Myometrial cell (primary cell): Measurements from ENCODE around the gene CLNK. TPM values are rescaled to one million over a fixed set of nuclear protein-coding genes. Genes with fewer than 3 reads are reported as not detected.

Source experiments
- total RNA-seq: library from RNA; depleted of rRNA; stranded (reverse); fragments of >200 nt; gene quantifications from 2 replicates; pipeline ENCODE4 v1.2.3, GENCODE V29; 2015

The CLNK gene
- total RNA-seq, result not detected in 2 replicates

DNA sequence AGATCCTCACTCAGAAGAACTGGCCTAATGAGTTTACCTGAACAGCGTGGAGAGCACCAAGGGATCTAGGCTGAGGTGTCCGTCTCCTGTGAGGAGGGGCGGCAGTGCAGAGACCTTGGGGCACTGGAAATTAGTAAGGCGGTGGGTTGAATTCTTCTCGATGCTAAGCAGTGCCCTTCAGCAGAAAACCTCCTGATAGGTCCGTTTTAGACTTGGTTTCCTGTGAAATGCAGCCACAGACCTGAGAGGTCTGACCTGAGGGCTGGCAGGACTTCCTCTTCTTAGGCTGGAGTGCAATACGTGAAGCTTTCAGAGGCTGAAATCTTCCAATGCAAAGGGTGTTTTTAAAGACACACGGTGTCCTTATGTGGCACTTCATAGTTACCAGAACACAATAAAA lies at the start of gene CLNK:
Gene CLNK, minus strand, starts transcription at position 138 of the 400 bp plus-strand sequence. CDS start 16,899 bp downstream, outside the sequence.

DNA sequence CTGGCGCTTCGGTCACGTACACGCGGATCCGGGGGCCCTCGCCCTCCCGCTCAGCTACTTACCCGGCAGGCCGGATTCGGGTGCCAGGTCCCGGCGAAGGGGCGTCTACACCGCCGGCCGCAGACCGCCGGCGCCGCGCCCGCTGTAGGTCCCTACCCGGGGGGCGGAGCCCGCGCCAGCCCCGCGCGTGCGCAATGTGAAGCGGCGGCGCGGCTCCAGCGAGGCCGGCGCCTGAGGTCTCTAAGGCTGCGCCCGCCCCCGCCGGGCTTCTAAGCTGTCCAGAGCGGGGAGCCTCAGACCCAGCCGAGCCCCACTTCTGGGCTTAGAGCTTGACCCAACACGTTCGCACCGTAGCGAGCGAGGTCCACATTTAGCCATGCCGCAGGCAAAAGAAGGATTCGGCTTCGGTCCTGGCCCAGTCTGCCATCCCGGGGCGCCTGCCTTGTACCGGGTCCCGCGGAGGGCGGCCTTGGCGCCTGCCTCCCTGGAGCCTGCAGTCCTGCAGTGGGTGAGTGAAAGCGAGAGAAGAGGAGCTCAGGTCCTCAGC lies 227.2 kb downstream of the CLNK start, which contains the start of gene ZNF518B:
Gene ZNF518B, minus strand, starts transcription at position 172 of the 547 bp plus-strand sequence. CDS start 11,098 bp downstream, outside the sequence.

Other genes starting within 250 kb of the CLNK start
- 13.3 and 30.7 TPM in 2 replicates for gene ZNF518B, start 227.3 kb downstream of the CLNK start, total RNA-seq